ENCODE data around the gene HTT. TPM values are rescaled to one million over a fixed set of nuclear protein-coding genes. Genes with fewer than 3 reads are reported as not detected.
"Not testable (repeated sequence)": the region's sequence is repeated elsewhere in the genome, so short reads cannot be mapped to it uniquely, and the experiment has no call there.

HTT gene
- total RNA-seq, 1 donor from 2014 or later: 72.0 TPM

GRCh38 chr4:3135155-3136011 lies 60.9 kb downstream of the HTT start:
- no peak for TF ChIP-seq CTCF (conservative IDR thresholded peaks at IDR 0.05)
- peaks cover 25% of the 10 kb centered on the region for H3K36me3 Mint-ChIP-seq (ENCODE audit: low read depth)
- H3K9me3 Mint-ChIP-seq: no peaks in the 10 kb centered on the region
- H3K27ac Mint-ChIP-seq (ENCODE audit: unreplicated experiment): no peak overlapping the region
- no peak overlapping the region for H3K4me3 Mint-ChIP-seq
- no peaks in the 10 kb centered on the region for H3K27me3 Mint-ChIP-seq (ENCODE audit: low read depth)
- DNase-seq (ENCODE audit: low read depth, low spot score): no peak
- no peaks in the 10 kb centered on the region for H3K4me1 Mint-ChIP-seq

- H3K36me3 Mint-ChIP-seq (ENCODE audit: low read depth): peaks cover 16% of the 10 kb centered on the region
- no peak overlapping the region for H3K4me3 Mint-ChIP-seq
- H3K4me1 Mint-ChIP-seq: no peaks in the 10 kb centered on the region
- H3K9me3 Mint-ChIP-seq: no peaks in the 10 kb centered on the region
- H3K27ac Mint-ChIP-seq (ENCODE audit: unreplicated experiment): no peak overlapping the region
- TF ChIP-seq CTCF (conservative IDR thresholded peaks at IDR 0.05): no peak
- no peak for DNase-seq (ENCODE audit: low read depth, low spot score)
- no peaks in the 10 kb centered on the region for H3K27me3 Mint-ChIP-seq (ENCODE audit: low read depth)
Observed at GRCh38 chr4:3136454-3136853, 62.0 kb downstream of the HTT start.

GRCh38 chr4:3137908-3138307 lies 63.4 kb downstream of the HTT start:
- no peaks in the 10 kb centered on the region for H3K27me3 Mint-ChIP-seq (ENCODE audit: low read depth)
- no peaks in the 10 kb centered on the region for H3K9me3 Mint-ChIP-seq
- H3K27ac Mint-ChIP-seq (ENCODE audit: unreplicated experiment): peak overlapping the region; percentile 23
- H3K36me3 Mint-ChIP-seq (ENCODE audit: low read depth): peaks cover 18% of the 10 kb centered on the region
- no peak for TF ChIP-seq CTCF (conservative IDR thresholded peaks at IDR 0.05)
- H3K4me1 Mint-ChIP-seq: peaks cover 10% of the 10 kb centered on the region
- H3K4me3 Mint-ChIP-seq: no peak overlapping the region
- DNase-seq (ENCODE audit: low read depth, low spot score): no peak

- Mint-ChIP-seq H3K4me3 (no peak overlapping the region), H3K27ac (ENCODE audit: unreplicated experiment) (no peak overlapping the region), H3K9me3 (no peaks in the 10 kb centered on the region), H3K4me1 (peaks cover 10% of the 10 kb centered on the region), H3K27me3 (ENCODE audit: low read depth) (no peaks in the 10 kb centered on the region), H3K36me3 (ENCODE audit: low read depth) (peaks cover 17% of the 10 kb centered on the region)
- TF ChIP-seq CTCF (conservative IDR thresholded peaks at IDR 0.05): peak; percentile 29
- no peak for DNase-seq (ENCODE audit: low read depth, low spot score)
Observed at GRCh38 chr4:3145234-3145924, 70.9 kb downstream of the HTT start.

- Mint-ChIP-seq H3K36me3 (ENCODE audit: low read depth) (peaks cover 21% of the 10 kb centered on the region), H3K4me1 (no peaks in the 10 kb centered on the region)
Observed at GRCh38 chr4:3148926-3149325, 74.4 kb downstream of the HTT start.

GRCh38 chr4:3151238-3151637 lies 76.8 kb downstream of the HTT start:
- not testable (repeated sequence) for H3K9me3 Mint-ChIP-seq; H3K27me3 Mint-ChIP-seq (ENCODE audit: low read depth); H3K4me3 Mint-ChIP-seq; H3K4me1 Mint-ChIP-seq; H3K27ac Mint-ChIP-seq (ENCODE audit: unreplicated experiment); DNase-seq (ENCODE audit: low read depth, low spot score)
- H3K36me3 Mint-ChIP-seq (ENCODE audit: low read depth): peaks cover 30% of the 10 kb centered on the region

More at GRCh38 chr4:3148926-3149325, 74.4 kb downstream of the HTT start:
- H3K9me3 Mint-ChIP-seq: no peaks in the 10 kb centered on the region
- H3K27ac Mint-ChIP-seq (ENCODE audit: unreplicated experiment): no peak overlapping the region
- no peaks in the 10 kb centered on the region for H3K27me3 Mint-ChIP-seq (ENCODE audit: low read depth)
- TF ChIP-seq CTCF (conservative IDR thresholded peaks at IDR 0.05): no peak
- no peak for DNase-seq (ENCODE audit: low read depth, low spot score)
- H3K4me3 Mint-ChIP-seq: no peak overlapping the region

Measured in neural crest cell (in vitro differentiated cells).